Left ventricle myocardium inferior (tissue), 1 donor: Measurements from ENCODE around the gene FFAR2. TPM values are rescaled to one million over a fixed set of nuclear protein-coding genes. Genes with fewer than 3 reads are reported as not detected.
"Not testable (repeated sequence)": the region's sequence is repeated elsewhere in the genome, so short reads cannot be mapped to it uniquely, and the experiment has no call there.

Experiments used
- DNase-seq: peaks from one replicate; pipeline ENCODE4 v3.0.0-alpha.2; 2020
- H3K27ac ChIP-seq: fragments of 200-600 bp; replicated peaks from 2 replicates; pipeline ENCODE4 v1.8.0; 2021
- H3K27me3 ChIP-seq: fragments of 200-600 bp; 2 replicates; pipeline ENCODE4 v1.8.0; 2021; ENCODE audit warnings: low read depth
- H3K36me3 ChIP-seq: fragments of 200-600 bp; 2 replicates; pipeline ENCODE4 v1.8.0; 2021
- H3K4me1 ChIP-seq: fragments of 200-600 bp; 2 replicates; pipeline ENCODE4 v1.8.0; 2021
- H3K4me3 ChIP-seq: fragments of 200-600 bp; 2 replicates; pipeline ENCODE4 v1.8.0; 2021; ENCODE audit warnings: mild to moderate bottlenecking, moderate library complexity
- H3K9me3 ChIP-seq: fragments of 200-600 bp; replicated peaks from 2 replicates; pipeline ENCODE4 v1.8.0; 2021
- intact Hi-C: fragments of 100-400 bp; cut with micrococcal nuclease; formaldehyde crosslinking; loops from one replicate; pipeline ENCODE4 v1.11.0; 2022
- total RNA-seq: library from RNA; stranded (reverse); fragmentation: NEBNext Ultra II Directional; extraction: Animal tissue kit (Norgen Biotek cat#: 25700); gene quantifications from one replicate; pipeline ENCODE4 v1.2.1, GENCODE V29; 2021
- TF ChIP-seq, protein P1 (sequence below): fragments of 200-600 bp; IDR thresholded peaks from 2 replicates; pipeline ENCODE4 v1.8.0; 2021; ENCODE audit warnings: antibody characterized with exemption, mild to moderate bottlenecking, borderline replicate concordance
- donor health status: DM: no; HTN: yes; CAD: no; lungs with severe emphysema.

FFAR2 gene
- total RNA-seq, 1 donor from 2014 or later, result 0.27 TPM

DNA sequence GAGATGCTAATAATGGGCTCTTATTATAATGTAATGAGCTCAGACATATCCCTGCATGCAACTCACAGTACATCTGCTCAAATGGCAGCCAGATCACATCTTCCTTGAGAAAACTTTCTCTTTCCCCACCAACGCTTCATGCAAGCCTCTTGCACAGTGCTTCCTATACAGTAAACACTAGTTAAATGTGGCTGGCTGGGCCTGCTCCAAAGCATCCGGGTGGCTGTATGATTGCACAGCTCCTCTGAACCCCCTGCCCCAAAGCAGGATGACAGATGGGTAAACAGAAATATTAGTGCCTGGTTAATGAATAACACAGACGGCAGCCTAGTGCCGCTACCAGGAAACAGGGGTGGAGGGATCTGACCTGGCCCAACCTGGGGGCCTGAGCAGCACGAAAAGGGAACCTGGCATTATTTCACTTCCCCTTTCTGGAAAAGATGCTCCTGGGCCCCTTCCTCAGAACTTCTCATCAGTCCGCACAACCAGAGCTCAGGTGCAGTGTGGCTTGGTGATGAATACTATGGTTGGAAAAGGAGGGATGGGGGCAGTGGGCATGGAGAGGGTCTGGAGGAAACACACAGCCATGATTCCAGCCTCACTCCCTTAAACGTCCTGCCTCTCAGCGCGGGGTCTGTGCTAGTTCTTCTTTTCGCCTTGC is 10.8 kb downstream of the FFAR2 start:
- TF ChIP-seq, protein P1, sequence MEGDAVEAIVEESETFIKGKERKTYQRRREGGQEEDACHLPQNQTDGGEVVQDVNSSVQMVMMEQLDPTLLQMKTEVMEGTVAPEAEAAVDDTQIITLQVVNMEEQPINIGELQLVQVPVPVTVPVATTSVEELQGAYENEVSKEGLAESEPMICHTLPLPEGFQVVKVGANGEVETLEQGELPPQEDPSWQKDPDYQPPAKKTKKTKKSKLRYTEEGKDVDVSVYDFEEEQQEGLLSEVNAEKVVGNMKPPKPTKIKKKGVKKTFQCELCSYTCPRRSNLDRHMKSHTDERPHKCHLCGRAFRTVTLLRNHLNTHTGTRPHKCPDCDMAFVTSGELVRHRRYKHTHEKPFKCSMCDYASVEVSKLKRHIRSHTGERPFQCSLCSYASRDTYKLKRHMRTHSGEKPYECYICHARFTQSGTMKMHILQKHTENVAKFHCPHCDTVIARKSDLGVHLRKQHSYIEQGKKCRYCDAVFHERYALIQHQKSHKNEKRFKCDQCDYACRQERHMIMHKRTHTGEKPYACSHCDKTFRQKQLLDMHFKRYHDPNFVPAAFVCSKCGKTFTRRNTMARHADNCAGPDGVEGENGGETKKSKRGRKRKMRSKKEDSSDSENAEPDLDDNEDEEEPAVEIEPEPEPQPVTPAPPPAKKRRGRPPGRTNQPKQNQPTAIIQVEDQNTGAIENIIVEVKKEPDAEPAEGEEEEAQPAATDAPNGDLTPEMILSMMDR, result no peak
- Histone ChIP-seq H3K4me1 (peaks cover 39% of the 10 kb centered on the region), H3K27me3 (no peaks in the 10 kb centered on the region), H3K9me3 (no peaks in the 10 kb centered on the region), H3K27ac (peak overlapping the region; percentile 54), H3K4me3 (no peak overlapping the region), H3K36me3 (no peaks in the 10 kb centered on the region)
- DNase-seq, result no peak
- intact Hi-C loops, result no loop called here

DNA sequence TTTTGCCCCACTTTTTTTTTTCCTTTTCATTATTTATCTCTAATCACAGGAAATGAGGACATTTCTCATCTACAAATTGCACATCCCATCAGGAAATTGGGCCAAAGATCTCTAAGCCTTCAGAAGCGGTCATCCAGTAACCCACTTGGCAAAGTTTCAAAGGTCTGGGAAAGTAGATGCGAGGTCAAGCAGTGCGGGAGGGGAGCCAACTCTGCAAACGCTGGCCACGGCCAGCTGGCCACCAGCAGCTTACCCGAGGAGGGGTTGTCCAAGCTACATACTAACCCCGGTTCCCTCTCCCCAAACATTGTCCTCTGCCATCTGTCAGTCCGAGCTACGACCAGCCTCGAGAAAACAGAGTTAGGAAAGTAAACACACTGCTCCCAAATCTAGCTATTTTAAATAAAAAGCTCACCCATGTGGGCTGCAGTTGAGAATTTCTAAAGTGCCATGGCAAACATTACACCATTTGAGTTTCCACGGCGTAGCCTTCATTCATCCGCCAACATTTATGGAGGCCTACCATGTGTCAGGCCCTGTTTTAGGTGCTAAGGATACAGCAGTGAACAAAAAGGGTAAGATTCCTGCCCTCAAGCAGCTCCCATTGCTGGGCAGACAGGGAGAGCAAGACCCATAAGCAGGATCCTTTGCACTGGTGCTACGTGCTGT is 11.5 kb downstream of the FFAR2 start:
- intact Hi-C loops, result loop anchor here (10.0 kb wide), 1 partner anchor 105 kb away; the partner anchor contains the start of gene FFAR3
- DNase-seq, result peak; percentile 46
- no peaks in the 10 kb centered on the region for H3K9me3 ChIP-seq

DNA sequence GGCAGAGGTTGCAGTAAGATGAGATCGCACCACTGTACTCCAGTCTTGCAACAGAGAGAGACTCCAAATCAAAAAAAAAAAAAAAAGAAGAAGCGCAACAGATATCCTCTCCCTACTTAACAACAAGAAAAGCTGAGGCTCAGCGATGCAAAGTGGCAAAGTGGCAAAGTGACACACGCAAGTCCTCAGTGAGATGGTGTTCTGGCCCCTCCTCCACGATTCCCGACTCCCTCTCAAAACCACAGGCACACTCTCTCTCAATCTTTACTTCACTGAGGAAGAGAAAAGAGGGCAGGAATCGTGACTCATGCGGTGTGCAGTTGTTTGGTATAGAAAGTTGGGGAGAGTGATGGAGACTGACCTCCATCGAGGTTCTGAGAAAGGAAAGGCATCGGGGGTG is 12.6 kb downstream of the FFAR2 start:
- TF ChIP-seq, protein P1, result no peak
- Histone ChIP-seq H3K4me1 (peaks cover 39% of the 10 kb centered on the region), H3K27ac (no peak overlapping the region), H3K9me3 (no peaks in the 10 kb centered on the region), H3K27me3 (no peaks in the 10 kb centered on the region), H3K4me3 (no peak overlapping the region), H3K36me3 (no peaks in the 10 kb centered on the region)
- intact Hi-C loops, result loop anchor here (10.0 kb wide), 1 partner anchor 106 kb away; the partner anchor contains the start of gene FFAR3
- no peak for DNase-seq

More for the DNA sequence above, 11.5 kb downstream of the FFAR2 start:
- no peak overlapping the region for H3K4me3 ChIP-seq
- peak overlapping the region; percentile 54 for H3K27ac ChIP-seq
- H3K27me3 ChIP-seq, result no peaks in the 10 kb centered on the region
- no peaks in the 10 kb centered on the region for H3K36me3 ChIP-seq
- H3K4me1 ChIP-seq, result peaks cover 39% of the 10 kb centered on the region
- TF ChIP-seq, protein P1, result no peak

DNA sequence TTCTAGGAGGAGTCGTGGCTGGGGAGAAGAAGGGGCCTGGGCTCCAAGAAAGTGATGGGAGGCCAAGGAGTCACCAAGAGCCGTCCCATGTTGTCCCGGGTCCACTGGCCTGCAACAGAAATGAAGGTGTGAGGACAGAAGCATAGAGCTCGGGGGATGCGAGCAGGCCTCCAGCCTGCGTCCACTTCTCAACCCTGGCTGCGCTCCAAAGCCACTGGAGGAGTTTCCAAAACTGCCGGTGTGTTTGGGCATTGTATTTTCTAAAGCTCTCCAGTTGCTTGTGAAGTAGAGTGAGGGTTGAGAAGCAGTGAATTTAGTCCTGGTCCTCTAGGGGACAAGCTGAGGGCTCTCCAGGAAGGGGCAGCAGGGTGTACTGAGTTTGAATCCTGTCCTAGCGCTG is 13.0 kb downstream of the FFAR2 start:
- Histone ChIP-seq H3K4me3 (no peak overlapping the region), H3K27me3 (no peaks in the 10 kb centered on the region), H3K4me1 (peaks cover 39% of the 10 kb centered on the region), H3K36me3 (no peaks in the 10 kb centered on the region), H3K27ac (no peak overlapping the region), H3K9me3 (no peaks in the 10 kb centered on the region)
- no peak for DNase-seq
- TF ChIP-seq, protein P1, result no peak
- intact Hi-C loops, result loop anchor here (10.0 kb wide), 1 partner anchor 106 kb away; the partner anchor contains the start of gene FFAR3

DNA sequence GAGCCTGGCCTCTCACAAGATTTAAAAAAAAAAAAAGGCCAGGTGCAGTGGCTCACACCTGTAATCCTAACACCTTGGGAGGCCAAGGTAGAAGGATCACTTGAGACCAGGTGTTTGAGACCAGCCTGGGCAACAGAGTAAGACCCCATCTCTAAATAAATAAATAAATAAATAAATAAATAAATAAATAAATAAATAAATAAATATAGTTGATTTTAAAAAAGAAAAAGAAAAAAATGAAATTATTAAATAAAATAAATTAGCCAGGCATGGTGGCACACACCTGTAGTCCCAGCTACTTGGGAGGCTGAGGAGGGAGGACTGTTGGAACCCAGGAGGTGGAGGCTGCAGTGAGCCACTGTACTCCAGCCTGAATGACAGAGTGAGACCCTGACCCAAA is 13.7 kb downstream of the FFAR2 start:
- peaks cover 39% of the 10 kb centered on the region for H3K4me1 ChIP-seq
- intact Hi-C loops, result loop anchor here (10.0 kb wide), 1 partner anchor 107 kb away; the partner anchor contains the start of gene FFAR3
- H3K27me3 ChIP-seq, H3K9me3 ChIP-seq, H3K27ac ChIP-seq, H3K36me3 ChIP-seq, DNase-seq, H3K4me3 ChIP-seq: not testable (repeated sequence)

DNA sequence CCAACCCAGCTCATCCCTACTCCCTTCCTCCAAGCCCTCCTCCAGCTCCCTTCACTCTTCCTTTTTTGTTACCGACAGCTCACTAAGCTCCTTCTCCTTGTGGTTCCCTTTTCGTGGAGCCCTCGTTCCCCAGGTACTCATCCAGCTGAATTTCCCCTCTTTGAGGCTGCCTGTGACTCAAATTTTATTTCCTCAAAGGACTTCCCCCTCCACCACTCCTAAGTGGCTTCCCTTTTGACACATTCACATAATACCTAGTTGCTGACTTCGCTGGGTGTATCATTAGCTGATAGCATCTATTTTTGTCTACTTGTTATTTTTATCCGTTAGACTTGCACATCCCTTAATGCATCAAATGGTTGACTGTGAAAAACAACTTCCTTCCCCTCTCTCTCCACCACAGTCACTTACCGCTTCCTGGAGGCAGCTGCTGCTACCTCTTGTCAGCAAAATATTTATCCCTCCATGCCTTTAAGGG is 14.5 kb downstream of the FFAR2 start:
- Histone ChIP-seq H3K9me3 (no peaks in the 10 kb centered on the region), H3K4me3 (no peak overlapping the region), H3K27me3 (no peaks in the 10 kb centered on the region), H3K4me1 (peaks cover 39% of the 10 kb centered on the region), H3K27ac (peak overlapping the region; percentile 5), H3K36me3 (no peaks in the 10 kb centered on the region)
- TF ChIP-seq, protein P1, result no peak
- intact Hi-C loops, result loop anchor here (10.0 kb wide), 1 partner anchor 108 kb away; the partner anchor contains the start of gene FFAR3
- no peak for DNase-seq

DNA sequence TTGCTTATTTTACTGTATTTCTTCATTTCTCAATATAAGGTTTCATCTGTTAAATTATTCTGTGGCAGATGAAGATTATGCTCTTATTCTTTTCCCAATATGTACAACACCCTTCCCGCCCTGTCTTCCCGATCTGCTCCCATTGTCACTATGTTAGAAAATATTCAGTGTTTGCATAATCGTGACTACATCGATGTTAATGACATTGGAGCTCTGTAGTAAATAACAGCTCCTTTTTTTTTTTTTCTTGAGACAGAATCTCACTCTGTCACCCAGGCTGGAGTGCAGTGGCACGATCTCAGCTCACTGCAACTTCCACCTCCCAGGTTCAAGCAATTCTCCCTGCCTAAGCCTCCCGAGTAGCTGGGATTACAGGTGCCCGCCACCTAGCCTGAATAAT is 14.9 kb downstream of the FFAR2 start:
- Histone ChIP-seq H3K27ac (peak overlapping the region; percentile 5), H3K4me1 (peaks cover 39% of the 10 kb centered on the region)
- intact Hi-C loops, result loop anchor here (10.0 kb wide), 1 partner anchor 108 kb away; the partner anchor contains the start of gene FFAR3

More for the DNA sequence above, 14.9 kb downstream of the FFAR2 start:
- not testable (repeated sequence) for DNase-seq, H3K4me3 ChIP-seq, H3K27me3 ChIP-seq, H3K36me3 ChIP-seq, H3K9me3 ChIP-seq
